ENCODE measurements around the gene CNTNAP5.

DNA sequence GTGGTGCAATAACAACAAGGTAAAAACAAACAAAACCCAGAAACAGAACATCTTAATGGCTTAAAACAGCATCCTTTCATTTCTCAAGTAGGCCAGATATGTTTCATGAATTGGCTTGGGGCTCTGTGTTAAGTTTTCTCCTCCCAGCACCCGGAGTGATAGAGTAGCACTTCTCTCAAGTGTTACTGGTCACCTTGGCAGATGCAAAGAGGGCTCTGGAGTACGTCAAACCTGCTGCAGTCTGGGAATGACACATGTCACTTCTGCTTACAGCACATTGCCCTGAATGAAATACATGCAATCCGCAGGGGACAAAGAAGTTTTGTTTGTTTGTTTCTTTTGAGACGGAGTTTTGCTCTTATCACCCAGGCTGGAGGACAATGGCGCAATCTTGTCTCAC is 639.3 kb downstream of the CNTNAP5 start:
- no peak for TF ChIP-seq POLR2AphosphoS5 (IDR thresholded peaks at IDR 0.05; ENCODE audit: insufficient read depth, low read depth, low read length)
- TF ChIP-seq FOS (IDR thresholded peaks at IDR 0.05; ENCODE audit: borderline replicate concordance, insufficient read depth, low read length), result no peak
- TF ChIP-seq EZH2 (IDR thresholded peaks at IDR 0.05; ENCODE audit: borderline replicate concordance, low read depth, low read length, severe bottlenecking), result no peak
- TF ChIP-seq POLR2A (IDR thresholded peaks at IDR 0.05; ENCODE audit: low read depth, low read length), result no peak
- TF ChIP-seq, protein P1, sequence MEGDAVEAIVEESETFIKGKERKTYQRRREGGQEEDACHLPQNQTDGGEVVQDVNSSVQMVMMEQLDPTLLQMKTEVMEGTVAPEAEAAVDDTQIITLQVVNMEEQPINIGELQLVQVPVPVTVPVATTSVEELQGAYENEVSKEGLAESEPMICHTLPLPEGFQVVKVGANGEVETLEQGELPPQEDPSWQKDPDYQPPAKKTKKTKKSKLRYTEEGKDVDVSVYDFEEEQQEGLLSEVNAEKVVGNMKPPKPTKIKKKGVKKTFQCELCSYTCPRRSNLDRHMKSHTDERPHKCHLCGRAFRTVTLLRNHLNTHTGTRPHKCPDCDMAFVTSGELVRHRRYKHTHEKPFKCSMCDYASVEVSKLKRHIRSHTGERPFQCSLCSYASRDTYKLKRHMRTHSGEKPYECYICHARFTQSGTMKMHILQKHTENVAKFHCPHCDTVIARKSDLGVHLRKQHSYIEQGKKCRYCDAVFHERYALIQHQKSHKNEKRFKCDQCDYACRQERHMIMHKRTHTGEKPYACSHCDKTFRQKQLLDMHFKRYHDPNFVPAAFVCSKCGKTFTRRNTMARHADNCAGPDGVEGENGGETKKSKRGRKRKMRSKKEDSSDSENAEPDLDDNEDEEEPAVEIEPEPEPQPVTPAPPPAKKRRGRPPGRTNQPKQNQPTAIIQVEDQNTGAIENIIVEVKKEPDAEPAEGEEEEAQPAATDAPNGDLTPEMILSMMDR (IDR thresholded peaks at IDR 0.05; ENCODE audit: extremely low read depth in 1 of 2, insufficient read depth in 1 of 2, low read depth in 1 of 2, low read length in 2 of 2), result no peak
- no peak for TF ChIP-seq MYC (IDR thresholded peaks at IDR 0.05; ENCODE audit: low read depth, low read length)
- TF ChIP-seq, protein P2, sequence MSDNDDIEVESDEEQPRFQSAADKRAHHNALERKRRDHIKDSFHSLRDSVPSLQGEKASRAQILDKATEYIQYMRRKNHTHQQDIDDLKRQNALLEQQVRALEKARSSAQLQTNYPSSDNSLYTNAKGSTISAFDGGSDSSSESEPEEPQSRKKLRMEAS (IDR thresholded peaks at IDR 0.05; ENCODE audit: insufficient read depth, insufficient read length), result no peak

All from endothelial cell of umbilical vein (primary cell).